ENCODE measurements around the gene WNT9B. TPM values are rescaled to one million over a fixed set of nuclear protein-coding genes. Genes with fewer than 3 reads are reported as not detected.

The WNT9B gene
- total RNA-seq, 1 experiment from 2014 or later = not detected

DNA sequence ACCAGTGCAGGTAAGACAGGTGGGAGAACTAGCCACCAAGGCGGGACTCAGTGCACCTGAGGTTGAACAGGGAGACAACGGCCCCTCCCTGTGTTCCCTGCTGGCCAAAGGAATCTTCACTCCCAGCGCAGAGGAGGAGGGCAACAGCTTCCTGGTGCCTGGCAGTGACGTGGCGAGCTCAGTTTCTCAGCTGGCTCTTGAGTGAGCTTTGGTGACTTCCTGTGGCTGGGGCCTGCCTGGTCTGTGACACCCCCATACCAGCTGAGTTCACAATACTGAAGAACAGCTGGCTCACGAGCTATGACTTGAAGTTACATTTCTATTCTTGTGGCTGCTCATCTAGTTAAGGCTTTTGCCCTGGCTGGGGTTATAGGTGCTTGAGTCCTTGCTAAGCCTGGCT, 26.1 kb downstream of the WNT9B start:
- DNase-seq = no peak
- H3K36me3 ChIP-seq (ENCODE audit: control insufficient read depth, insufficient read depth, low read length) = no peaks in the 10 kb centered on the region
- no peak overlapping the region for H3K4me3 ChIP-seq (ENCODE audit: low read depth, low read length)
- Mint-ChIP-seq H3K27ac (ENCODE audit: unreplicated experiment) (no peak overlapping the region), H3K27me3 (ENCODE audit: insufficient read depth, unreplicated experiment) (no peaks in the 10 kb centered on the region), H3K9me3 (ENCODE audit: unreplicated experiment) (no peaks in the 10 kb centered on the region), H3K4me3 (ENCODE audit: unreplicated experiment) (no peak overlapping the region), H3K36me3 (ENCODE audit: insufficient read depth, unreplicated experiment) (no peaks in the 10 kb centered on the region), H3K4me1 (ENCODE audit: low read depth, unreplicated experiment) (no peaks in the 10 kb centered on the region)
- TF ChIP-seq CTCF (IDR thresholded peaks at IDR 0.05; ENCODE audit: insufficient read depth in 1 of 2, low read depth in 1 of 2, low read length in 1 of 2, severe bottlenecking in 1 of 2, unreplicated experiment in 1 of 2) = no peak
- H3K9me3 ChIP-seq = no peaks in the 10 kb centered on the region
- POLR2A ChIA-PET = no interaction called here
- H3K27me3 ChIP-seq (replicated peaks; ENCODE audit: control insufficient read depth, insufficient read depth, low read length) = no peaks in the 10 kb centered on the region
- no peaks in the 10 kb centered on the region for H3K4me1 ChIP-seq
- BruUV-seq (replicated peaks) = no TSS peak
- intact Hi-C loops (cut with micrococcal nuclease; ENCODE audit: unreplicated experiment) = no loop called here
- CTCF ChIA-PET = interaction anchor here (1.0 to 1.1 kb wide), 2 partner anchors 18 to 67 kb away, joined by 3 to 5 read pairs; no protein-coding TSS in a partner anchor

DNA sequence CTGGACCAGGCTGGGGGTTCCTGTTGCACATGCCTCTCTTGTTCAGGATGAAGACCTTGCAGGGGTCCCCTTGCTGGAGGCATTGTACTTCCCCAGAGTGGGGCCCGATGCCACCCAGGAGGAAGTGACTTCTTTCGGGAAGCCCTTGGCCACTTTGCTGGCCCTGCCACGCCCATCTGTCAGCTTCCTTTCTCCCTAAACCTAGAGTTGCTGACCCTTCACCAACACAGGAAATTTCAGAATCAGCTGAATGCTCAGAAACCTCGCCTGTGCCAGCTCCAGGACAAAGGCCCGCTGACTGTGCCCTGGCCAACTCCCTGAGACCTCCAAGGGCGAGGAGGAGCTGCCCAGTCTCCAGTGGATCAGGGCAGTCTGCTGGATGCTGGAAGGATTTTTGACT, 26.7 kb downstream of the WNT9B start:
- TF ChIP-seq CTCF (IDR thresholded peaks at IDR 0.05; ENCODE audit: insufficient read depth in 1 of 2, low read depth in 1 of 2, low read length in 1 of 2, severe bottlenecking in 1 of 2, unreplicated experiment in 1 of 2) = no peak
- no peaks in the 10 kb centered on the region for H3K9me3 ChIP-seq
- Mint-ChIP-seq H3K4me3 (ENCODE audit: unreplicated experiment) (no peak overlapping the region), H3K27me3 (ENCODE audit: insufficient read depth, unreplicated experiment) (no peaks in the 10 kb centered on the region), H3K4me1 (ENCODE audit: low read depth, unreplicated experiment) (no peaks in the 10 kb centered on the region), H3K36me3 (ENCODE audit: insufficient read depth, unreplicated experiment) (no peaks in the 10 kb centered on the region), H3K27ac (ENCODE audit: unreplicated experiment) (no peak overlapping the region), H3K9me3 (ENCODE audit: unreplicated experiment) (no peaks in the 10 kb centered on the region)
- H3K36me3 ChIP-seq (ENCODE audit: control insufficient read depth, insufficient read depth, low read length) = no peaks in the 10 kb centered on the region
- CTCF ChIA-PET = interaction anchor here (1.0 kb wide), 1 partner anchor 18 kb away, joined by 5 read pairs; no protein-coding TSS in a partner anchor
- no peaks in the 10 kb centered on the region for H3K4me1 ChIP-seq
- DNase-seq = no peak
- no TSS peak for BruUV-seq (replicated peaks)
- H3K4me3 ChIP-seq (ENCODE audit: low read depth, low read length) = no peak overlapping the region
- POLR2A ChIA-PET = no interaction called here
- H3K27me3 ChIP-seq (replicated peaks; ENCODE audit: control insufficient read depth, insufficient read depth, low read length) = no peaks in the 10 kb centered on the region
- intact Hi-C loops (cut with micrococcal nuclease; ENCODE audit: unreplicated experiment) = no loop called here

DNA sequence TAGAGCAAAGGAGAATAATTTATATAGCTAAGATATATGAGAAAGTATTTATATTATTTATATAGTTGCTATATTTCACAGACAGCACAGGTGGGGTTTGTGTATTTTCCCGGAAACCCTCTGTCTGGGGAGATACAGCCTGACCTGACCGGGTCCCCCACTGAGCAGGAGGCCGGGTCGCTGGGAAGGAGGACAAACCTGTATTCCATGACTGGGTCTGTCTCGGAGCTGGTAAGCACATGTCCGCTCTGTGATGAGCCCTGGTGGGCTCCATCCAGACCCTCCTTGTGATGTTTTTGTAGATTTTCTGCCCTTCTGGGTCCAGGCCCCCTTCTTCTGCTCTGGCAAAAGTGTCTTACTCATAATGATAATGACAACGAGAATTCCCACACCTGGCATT, 27.7 kb downstream of the WNT9B start:
- CTCF ChIA-PET = no interaction called here
- no TSS peak for BruUV-seq (replicated peaks)

More for the DNA sequence above, 27.7 kb downstream of the WNT9B start:
- POLR2A ChIA-PET = no interaction called here
- no peak overlapping the region for H3K4me3 Mint-ChIP-seq (ENCODE audit: unreplicated experiment)
- Histone ChIP-seq H3K27me3 (replicated peaks; ENCODE audit: control insufficient read depth, insufficient read depth, low read length) (no peaks in the 10 kb centered on the region), H3K4me1 (no peaks in the 10 kb centered on the region), H3K9me3 (no peaks in the 10 kb centered on the region), H3K36me3 (ENCODE audit: control insufficient read depth, insufficient read depth, low read length) (no peaks in the 10 kb centered on the region), H3K4me3 (ENCODE audit: low read depth, low read length) (no peak overlapping the region)
- no peaks in the 10 kb centered on the region for H3K27me3 Mint-ChIP-seq (ENCODE audit: insufficient read depth, unreplicated experiment)
- intact Hi-C loops (cut with micrococcal nuclease; ENCODE audit: unreplicated experiment) = no loop called here
- no peaks in the 10 kb centered on the region for H3K4me1 Mint-ChIP-seq (ENCODE audit: low read depth, unreplicated experiment)
- no peak overlapping the region for H3K27ac Mint-ChIP-seq (ENCODE audit: unreplicated experiment)
- no peak for TF ChIP-seq CTCF (IDR thresholded peaks at IDR 0.05; ENCODE audit: insufficient read depth in 1 of 2, low read depth in 1 of 2, low read length in 1 of 2, severe bottlenecking in 1 of 2, unreplicated experiment in 1 of 2)
- H3K36me3 Mint-ChIP-seq (ENCODE audit: insufficient read depth, unreplicated experiment) = no peaks in the 10 kb centered on the region
- no peaks in the 10 kb centered on the region for H3K9me3 Mint-ChIP-seq (ENCODE audit: unreplicated experiment)
- DNase-seq = no peak

All from Caco-2 (cell line).